Cortex of kidney (tissue), 1 donor: ENCODE data around the gene SUPT3H.

ENCODE experiments used
- DNase-seq: peaks from one replicate; lab custom pipeline; 2025; lab: John Stamatoyannopoulos, UW

Gene SUPT3H

DNA sequence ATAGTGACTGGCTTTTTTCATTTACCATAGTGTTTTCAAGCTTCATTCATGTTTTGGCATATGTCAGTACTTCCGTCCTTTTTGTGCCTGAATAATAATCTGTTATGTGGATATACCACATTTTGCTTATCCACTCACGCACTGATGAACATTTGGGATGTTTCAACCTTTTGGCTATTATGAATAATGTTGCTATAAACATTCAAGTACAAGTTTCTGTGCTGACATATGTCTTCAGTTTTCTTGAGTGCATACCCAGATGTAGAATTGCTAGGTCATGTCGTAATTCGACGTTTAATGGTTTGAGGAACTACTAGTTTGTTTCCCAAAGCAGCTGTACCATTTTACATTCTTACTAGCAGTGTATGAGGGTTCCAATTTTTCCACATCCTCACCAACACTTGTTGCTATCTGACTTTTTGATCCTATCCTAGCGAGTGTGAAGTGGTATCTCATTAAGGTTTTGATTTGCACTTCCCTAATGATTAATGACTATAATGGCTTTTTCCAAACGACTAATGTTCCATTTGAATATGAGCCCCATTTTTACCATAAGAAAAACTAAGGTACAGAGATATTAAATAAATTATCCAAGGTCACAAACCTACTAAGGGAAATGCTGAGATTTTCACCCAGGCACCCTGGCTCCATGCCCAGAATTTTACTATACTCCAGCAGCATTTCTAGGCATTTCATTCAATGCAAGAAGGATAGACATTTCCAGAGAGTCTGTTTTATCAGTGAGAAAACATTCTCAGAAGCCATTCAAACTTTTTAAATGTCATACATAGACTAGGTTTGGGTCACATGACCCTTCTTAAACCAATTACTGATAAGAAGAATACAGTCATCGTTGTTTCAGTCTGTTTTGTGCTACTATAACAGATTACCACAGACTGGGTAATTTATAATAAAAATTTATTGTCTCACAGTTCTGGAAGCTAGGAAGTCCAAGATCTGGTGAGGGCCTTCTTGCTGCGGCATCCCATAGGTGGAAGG is 120.7 kb downstream of the SUPT3H start:
- no peak for DNase-seq

GRCh38 chr6:45255434-45255833 is 122.3 kb downstream of the SUPT3H start:
- DNase-seq = no peak

GRCh38 chr6:45254253-45254652 is 123.5 kb downstream of the SUPT3H start:
- no peak for DNase-seq

- DNase-seq = no peak
Observed at GRCh38 chr6:45253453-45253852, 124.3 kb downstream of the SUPT3H start.

DNA sequence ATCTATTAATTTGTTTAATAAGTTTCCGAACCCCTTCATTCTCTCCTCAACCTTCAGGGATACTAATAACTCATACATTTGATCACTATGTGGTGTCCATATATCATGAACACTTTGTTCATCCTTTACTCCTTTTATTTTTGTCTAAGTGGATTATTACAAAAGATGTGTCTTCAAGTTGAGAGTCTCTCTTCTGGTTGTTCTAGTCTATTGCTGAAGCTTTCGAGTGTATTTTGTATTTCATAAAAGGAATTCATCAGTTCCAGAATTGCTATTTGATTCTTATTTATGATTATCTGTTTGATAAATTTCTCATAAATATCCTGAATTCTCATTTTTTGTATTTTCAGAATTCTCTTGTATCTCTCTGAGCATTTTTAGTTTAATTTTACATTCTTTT is 146.1 kb downstream of the SUPT3H start:
- DNase-seq = no peak

DNA sequence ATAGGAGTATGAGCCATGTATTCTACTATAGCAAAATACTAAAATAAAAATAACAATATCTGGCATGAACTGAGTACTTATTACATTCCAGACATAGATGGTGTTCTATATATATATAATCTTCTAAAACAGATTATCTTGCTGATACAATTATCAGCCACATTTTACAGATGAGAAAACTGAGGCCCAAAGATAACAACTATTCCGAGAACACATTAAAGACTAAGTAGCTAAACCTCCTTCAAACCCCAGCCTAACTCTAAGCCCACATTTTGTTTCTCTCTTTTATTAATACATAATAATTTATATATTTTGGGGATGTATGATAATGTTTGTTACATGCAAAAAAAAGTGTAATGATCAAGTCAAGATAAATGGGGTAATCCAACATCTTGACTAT is 148.3 kb downstream of the SUPT3H start:
- no peak for DNase-seq

- DNase-seq = no peak
Observed at GRCh38 chr6:45226081-45226480, 151.7 kb downstream of the SUPT3H start.

GRCh38 chr6:45222380-45222779 is 155.4 kb downstream of the SUPT3H start:
- no peak for DNase-seq

- no peak for DNase-seq
Observed at GRCh38 chr6:45215759-45216158, 162.0 kb downstream of the SUPT3H start.

DNA sequence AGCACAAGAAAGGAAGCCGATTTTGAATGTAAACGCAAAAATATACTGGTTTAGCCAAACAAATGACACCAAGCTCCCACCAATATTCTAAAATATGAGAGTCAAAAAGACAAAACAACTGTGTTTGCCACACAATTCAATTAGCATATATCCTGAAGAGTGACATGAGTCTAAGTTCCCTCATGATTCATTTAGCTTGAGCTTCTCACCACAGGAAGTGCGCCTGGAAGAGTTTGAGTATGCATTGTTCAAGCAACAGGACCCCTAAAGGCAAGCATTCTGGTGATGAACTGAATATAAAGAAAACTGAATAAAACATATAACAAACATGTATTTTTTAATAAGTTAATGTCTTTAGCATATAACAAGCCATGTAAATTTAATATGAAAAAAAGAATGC is 164.8 kb downstream of the SUPT3H start:
- DNase-seq = no peak

- no peak for DNase-seq
Observed at GRCh38 chr6:45209762-45210161, 168.0 kb downstream of the SUPT3H start.

GRCh38 chr6:45206793-45207492 is 170.8 kb downstream of the SUPT3H start:
- DNase-seq = no peak

GRCh38 chr6:45201484-45201883 is 176.2 kb downstream of the SUPT3H start:
- DNase-seq = no peak

DNA sequence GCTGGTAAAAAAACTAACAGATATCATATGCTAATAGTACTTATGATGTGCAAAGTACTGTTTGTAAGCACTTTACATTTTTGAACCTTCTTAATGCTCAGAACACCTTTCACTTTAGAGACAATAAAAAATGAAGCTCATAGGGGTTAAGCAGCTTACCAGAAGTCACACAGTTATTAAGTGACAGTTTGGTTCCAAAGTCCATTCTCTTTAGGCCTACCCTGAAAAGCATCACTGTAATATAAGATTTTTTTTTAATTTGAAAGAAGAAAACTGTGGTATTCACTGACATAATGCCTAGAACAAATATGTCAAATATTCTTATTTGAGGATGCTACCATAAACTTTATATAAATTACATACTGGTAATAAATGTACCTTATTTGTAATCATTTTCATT is 177.2 kb downstream of the SUPT3H start:
- DNase-seq = no peak

GRCh38 chr6:45199554-45199953 is 178.2 kb downstream of the SUPT3H start:
- DNase-seq = no peak

DNA sequence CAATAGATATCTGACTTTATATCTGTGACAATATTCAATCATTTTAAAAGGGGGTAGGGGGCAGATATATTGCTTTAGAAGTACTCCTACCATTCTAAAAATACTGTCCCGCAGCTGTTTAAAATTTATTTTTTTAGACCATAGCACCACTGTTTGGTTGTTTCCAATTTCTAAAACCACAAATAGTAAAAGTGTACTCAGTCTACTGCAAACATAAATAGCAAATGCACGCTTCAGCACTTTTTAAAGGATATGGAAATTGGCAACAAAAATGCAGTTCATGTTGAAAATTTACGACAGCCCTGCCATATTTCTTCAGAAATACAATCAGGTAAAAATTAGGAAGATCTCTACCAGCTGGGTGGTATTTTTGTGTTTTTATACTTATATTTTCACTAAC is 181.6 kb downstream of the SUPT3H start:
- no peak for DNase-seq

DNA sequence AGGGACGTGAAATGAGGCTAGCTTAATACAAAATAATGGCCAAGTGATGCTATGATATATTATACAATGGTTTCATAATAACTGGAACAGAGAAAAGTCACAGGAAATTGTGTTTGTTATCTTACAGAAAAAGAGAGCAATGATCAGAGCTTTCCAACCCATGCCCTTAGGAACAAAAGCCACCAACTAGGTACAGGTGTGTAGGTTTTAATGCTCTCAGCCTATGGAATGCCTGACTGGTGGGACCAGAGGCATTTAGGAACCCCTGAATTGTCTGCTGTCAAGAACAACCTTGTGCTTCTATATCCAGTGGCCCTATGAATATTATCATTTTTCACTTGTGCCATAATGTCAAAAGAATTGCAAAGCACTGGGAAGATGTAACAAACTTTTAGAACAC is 182.6 kb downstream of the SUPT3H start:
- DNase-seq = no peak

DNA sequence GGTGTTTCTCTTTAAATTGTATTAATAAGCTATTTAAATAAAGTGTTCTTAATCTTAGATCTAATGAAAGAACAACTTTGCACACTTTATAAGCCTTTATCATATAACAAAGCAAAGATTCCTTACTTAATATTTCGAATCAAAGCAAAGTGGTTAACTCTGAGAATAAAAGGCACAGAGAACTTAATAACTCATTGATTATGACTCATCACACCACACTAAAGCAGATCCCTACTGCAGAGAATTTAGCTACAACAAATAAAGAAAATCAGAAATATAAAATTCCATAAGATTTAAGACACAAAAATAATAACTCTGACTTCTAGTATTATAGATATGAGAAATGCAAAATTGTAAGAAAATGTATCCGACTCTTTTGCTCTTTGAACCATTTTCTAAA is 185.2 kb downstream of the SUPT3H start:
- no peak for DNase-seq

DNA sequence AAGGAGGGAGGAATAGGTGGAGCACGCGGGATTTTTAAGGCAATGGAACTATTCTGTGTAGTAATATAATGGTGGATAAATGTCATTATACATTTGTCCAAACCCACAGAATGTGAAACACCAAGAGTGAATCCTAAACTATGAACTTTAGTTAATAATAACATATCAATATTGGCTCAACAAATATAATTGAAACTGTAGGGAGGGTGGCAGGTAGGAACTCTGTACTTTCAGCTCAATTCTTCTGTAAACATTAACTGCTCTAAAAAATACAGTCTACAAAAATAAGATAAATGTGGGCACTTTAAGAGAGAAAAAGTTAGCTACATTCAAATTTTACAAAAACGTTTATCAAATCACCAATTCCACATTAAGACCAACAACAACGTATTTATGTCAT is 186.3 kb downstream of the SUPT3H start:
- DNase-seq = no peak

DNA sequence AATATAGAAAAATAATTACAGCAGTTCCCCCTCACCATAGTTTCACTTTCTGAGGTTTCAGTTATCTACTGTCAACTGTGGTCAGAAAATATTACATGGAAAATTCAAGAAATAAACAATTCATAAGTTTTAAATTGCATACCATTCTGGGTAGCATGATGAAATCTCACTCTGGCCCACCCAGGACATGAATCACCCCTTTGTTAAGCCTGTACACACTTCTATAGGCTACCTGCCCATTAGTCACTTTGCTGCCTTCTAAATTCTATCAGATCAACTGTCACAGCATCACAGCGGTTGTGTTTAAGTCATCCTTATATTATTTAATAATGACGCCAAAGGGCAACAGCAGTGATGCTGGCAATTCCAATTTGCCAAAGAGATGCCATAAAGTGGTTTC is 189.9 kb downstream of the SUPT3H start:
- no peak for DNase-seq

GRCh38 chr6:45185403-45186251 is 192.1 kb downstream of the SUPT3H start:
- DNase-seq = no peak

DNA sequence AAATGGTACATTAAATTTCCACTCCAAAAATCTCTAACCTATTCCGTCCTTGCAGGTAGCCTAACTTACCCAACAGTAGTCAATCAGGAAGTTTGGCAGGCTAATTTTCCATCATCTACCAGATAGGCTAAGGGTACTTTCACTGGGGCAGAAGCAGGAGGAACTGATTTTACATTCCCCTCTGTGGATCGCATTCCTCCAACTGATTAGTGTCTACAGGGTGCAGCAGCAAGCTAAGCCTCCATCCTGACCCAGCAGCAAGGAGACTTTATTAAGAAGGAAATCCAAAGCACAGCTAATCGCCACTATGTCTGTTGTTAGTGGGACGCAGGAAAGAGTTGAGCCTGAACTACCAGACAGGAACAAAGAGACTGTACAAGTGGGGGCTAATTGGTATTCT is 192.8 kb downstream of the SUPT3H start:
- no peak for DNase-seq
